Stimulated activated CD4-positive, alpha-beta T cell treated with anti-CD3 and anti-CD28 coated beads, Interleukin-4, amount 100 ng/mL, for 48 hours (primary cell): ENCODE results near the gene ADAMTS13.
"Not testable (repeated sequence)": the region's sequence is repeated elsewhere in the genome, so short reads cannot be mapped to it uniquely, and the experiment has no call there.

ENCODE experiments used
- DNase-seq, 2 donors: peaks; one replicate each; pipeline ENCODE4 v3.0.0-alpha.2; 2020; ENCODE audit warnings: low read depth in 2 of 2

ADAMTS13 gene

DNA sequence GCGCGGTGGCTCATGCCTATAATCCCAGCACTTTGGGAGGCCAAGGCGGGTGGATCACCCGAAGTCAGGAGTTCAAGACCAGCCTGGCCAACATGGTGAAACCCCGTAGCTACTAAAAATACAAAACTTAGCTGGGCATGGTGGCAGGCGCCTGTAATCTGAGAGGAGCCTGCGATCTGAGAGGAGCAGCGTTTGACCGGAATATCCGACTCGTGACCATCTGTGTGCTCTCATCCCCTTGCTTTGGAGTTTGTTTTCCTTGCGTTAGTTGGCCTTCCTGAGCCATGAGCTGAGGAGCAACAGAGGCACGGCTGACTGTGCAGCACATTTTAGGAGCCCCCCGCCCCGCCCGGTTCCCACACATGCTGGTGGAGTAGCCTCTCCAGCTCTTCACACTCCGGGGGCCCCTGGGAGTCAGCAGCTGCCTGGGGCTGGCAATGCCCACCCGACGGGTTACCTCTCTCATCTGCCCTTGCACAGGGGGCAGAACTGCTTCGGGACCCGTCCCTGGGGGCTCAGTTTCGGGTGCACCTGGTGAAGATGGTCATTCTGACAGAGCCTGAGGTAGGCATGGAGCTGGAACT, 3.0 kb downstream of the ADAMTS13 start:
- DNase-seq: no peak

DNA sequence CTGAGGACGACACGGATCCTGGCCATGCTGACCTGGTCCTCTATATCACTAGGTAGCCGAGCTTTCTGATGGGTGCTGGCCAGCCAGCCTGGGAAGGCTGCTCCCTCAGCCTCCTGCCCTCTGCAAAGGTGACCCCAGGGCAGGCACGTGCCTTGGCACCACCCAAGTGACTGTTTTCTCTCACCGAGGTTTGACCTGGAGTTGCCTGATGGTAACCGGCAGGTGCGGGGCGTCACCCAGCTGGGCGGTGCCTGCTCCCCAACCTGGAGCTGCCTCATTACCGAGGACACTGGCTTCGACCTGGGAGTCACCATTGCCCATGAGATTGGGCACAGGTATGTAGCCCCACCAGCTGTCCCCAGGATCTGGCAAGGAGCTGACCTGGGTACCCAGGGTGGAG, 3.8 kb downstream of the ADAMTS13 start:
- DNase-seq: no peak

DNA sequence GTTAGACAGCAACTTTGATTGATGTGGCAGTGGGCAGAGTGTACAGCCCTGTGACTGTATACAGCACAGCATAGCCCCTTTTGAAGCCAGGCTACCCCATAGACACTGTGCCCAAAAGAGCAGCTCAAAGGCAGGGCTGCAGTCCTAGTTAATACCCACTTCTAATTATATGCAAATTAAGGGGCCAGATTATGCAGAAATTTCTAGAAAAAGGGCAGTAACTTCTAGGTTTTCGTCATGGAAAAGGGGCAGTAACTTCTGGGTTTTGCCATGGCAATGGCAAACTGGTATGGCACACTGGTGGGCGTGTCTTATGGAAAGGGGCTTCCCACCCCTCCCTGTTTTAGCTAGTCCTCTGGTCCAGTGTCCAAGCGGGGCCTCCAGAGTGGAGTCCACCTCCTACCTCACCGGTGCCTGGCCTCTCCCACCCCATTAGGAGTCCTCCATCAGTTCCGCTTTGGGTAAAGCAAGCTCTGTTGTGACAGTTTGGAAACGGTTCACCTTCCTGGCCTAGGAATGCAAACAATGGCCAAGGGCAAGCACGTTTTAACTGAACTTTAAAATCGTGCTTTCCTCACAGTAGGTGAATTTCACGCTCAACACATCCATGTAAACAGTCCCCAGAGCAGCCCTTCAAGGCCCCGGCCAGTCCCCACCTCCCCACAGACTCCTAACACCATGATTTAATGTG, 5.6 kb downstream of the ADAMTS13 start:
- DNase-seq: no peak

DNA sequence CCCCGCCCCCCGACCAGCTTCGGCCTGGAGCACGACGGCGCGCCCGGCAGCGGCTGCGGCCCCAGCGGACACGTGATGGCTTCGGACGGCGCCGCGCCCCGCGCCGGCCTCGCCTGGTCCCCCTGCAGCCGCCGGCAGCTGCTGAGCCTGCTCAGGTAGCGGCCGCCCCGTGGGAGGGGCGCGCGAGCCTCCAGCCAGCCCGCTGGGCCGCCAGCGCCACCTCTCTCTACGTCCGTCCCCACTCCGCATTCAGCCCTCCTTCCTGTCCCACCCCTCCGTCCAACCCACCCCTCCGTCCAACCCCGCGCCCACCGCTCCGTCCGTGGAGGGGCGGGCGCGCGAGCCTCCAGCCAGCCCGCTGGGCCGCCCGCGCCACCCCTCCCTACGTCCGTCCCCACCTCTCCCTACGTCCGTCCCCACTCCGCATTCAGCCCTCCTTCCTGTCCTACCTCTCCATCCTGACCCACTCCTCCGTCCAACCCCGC, 6.5 kb downstream of the ADAMTS13 start:
- no peak for DNase-seq

DNA sequence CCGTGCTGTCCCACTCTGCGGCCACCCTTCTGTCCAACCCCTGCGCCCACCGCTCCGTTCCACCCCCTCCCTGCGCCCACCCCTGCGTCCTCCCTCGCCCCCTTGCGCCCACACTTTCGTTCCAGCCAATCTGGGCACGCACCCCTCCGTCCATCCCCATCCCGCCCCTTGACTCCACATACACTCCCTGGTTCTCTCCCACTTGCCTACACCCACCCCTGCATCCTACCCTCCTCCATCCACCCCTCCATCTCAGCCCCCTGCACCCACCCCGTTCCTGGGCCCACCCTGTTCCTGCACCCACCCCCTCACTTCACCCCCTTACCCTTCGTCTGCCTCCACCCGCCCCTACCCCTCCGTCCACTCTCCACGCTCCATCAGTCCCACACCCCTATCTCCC, 7.0 kb downstream of the ADAMTS13 start:
- no peak for DNase-seq

DNA sequence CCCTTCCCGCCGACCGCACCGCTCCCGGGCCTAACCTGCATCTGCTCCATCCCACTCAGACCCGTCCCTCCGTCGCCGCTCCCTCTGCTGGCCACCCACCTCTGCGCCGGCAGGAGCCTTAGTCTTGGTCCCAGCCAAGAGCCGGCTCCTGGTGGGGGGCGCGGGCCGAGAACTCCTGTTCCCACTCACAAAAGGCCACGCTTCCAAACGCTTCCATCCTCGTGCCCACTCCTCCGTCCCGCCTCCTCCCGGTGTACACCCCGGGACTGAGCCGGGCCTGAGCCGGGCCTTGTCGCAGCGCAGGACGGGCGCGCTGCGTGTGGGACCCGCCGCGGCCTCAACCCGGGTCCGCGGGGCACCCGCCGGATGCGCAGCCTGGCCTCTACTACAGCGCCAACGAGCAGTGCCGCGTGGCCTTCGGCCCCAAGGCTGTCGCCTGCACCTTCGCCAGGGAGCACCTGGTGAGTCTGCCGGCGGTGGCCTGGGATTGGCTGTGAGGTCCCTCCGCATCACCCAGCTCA, 7.5 kb downstream of the ADAMTS13 start:
- no peak for DNase-seq

DNA sequence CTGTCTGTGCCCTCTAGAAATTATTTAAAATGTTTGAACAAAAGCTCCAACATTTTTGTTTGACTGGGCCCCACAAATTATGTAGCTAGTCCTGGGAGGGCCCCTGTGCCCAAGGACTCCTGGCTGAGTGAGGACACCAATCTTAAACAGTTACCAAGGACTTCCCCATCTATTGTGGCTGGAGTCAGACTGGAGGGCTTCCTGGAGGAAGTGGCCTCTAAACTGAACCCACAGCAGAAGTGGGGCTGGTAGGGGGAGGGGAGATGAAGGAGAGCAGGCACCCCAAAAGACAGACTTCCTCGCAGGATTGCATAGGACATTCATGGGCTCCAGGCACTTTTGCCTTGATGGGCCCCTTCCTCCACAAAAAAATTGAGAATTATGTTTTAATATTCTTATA, 8.1 kb downstream of the ADAMTS13 start:
- no peak for DNase-seq

DNA sequence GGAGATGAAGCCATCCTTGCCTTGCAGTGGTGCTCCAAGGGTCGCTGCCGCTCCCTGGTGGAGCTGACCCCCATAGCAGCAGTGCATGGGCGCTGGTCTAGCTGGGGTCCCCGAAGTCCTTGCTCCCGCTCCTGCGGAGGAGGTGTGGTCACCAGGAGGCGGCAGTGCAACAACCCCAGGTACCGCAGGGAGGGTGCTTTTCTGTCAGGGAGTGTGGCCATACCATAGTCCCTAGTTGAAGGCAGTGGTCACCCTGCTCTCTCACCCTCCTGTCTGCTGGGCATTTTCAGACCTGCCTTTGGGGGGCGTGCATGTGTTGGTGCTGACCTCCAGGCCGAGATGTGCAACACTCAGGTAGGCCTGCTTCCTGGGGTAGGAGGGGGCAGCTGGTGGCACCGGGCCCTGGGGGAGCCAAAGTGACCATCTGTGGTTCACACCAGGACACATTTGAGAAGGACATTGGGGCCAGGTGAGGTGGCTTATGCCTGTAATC, 11.2 kb downstream of the ADAMTS13 start:
- DNase-seq: no peak

DNA sequence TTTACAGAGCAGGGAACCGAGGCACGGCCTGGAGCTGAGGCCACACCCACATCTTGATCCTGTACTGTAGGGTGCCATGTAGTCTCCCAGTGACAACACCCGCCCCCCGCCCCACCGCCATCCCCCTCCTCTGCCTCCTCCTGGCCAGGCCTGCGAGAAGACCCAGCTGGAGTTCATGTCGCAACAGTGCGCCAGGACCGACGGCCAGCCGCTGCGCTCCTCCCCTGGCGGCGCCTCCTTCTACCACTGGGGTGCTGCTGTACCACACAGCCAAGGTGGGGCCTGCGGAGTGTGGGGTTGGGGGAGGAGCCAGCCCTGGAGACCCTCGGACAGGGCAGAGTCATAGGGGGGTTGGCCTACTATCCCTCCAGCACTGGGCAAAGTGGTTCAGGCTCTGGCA, 14.5 kb downstream of the ADAMTS13 start:
- no peak for DNase-seq

DNA sequence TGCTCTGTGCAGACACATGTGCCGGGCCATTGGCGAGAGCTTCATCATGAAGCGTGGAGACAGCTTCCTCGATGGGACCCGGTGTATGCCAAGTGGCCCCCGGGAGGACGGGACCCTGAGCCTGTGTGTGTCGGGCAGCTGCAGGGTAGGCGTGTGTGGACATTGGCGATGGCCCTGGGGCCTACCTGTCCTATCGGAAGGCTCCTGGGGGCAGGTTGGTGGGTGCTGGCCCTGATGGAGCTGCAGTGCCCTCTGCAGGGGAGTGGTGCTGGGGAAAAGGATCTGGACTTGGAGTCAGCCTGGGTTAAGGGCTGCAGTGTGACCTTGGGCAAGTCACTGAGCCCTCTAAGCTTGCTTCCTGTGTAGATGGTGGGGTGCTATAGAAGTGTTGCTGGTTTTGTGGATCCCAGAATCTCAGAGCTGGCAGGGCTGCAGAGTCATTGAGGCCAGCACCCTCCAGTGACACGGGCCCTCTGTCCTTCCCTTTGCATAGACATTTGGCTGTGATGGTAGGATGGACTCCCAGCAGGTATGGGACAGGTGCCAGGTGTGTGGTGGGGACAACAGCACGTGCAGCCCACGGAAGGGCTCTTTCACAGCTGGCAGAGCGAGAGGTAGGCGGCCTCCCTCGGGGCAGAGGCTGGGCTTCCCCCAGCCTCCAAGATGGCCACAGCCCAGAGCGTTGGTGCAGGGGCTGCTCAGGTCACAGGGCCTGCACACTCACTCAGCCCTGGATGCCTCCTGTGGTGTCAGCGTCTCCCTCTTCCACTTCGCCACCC, 15.8 kb downstream of the ADAMTS13 start:
- DNase-seq: no peak

DNA sequence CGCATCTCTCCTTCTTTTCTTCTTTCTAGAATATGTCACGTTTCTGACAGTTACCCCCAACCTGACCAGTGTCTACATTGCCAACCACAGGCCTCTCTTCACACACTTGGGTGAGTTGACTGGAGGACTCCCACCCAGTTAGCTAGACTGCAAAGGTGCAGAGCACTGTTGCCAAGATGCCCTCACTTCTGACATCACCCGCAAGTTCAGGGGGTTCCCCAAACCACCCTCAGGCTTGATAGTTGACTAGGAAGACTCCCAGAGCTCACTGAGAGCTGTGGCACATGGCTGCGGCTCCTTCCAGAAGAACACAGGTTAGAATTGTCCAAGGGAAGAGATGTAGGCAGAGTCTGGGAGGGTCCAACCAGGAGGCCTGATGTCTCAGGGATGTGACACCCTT, 17.2 kb downstream of the ADAMTS13 start:
- DNase-seq: no peak

DNA sequence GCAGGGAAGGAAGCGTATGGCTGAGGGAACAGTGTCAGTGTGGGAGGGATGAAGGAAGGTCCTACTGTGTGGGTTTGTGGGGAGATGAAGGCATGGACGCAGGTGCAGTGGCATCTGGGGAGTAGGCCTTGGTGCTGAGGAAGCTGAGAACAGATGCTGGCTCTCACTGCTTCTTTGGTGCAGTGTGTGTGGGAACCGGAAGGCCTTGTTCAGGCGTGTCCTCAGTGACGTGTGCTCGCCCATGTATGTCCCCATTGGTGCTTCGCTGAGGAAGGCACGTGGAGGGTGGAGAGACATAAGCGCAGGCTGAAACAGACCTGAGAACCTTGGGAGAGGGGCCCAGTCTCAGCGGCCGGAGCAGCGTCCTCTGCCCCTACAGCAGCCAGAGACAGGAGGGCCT, 18.7 kb downstream of the ADAMTS13 start:
- DNase-seq: no peak

DNA sequence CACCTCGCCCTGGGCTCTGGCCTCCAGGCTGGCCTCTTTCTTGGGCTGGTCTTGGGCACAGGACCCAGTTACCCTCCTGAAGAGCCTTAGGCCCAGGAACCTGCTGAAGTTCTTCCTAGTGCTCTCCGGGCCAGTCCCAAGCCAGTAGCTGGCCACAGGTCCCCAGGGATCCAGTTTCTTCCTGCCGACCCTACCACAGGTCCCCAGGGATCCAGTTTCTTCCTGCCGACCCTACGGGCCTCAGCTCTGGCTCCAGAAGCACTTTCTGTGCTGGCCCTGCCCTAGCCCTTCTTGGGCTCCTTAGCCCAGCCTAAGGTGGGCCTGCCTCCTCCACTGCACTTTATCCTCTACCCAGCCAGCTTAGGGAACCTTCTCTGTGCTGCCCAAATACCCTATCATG, 19.4 kb downstream of the ADAMTS13 start:
- no peak for DNase-seq

DNA sequence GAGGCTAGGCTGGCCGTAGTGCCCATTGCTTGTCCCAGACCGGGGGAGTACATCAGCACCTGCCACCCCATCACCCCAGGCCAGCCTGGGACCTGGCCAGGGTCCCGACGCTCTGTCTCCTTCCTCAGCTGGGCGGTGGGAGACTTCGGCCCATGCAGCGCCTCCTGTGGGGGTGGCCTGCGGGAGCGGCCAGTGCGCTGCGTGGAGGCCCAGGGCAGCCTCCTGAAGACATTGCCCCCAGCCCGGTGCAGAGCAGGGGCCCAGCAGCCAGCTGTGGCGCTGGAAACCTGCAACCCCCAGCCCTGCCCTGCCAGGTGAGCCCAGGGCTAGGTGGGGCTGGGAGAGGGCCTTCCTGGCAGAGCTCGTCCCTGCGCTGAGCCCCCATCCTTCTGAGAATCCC, 21.1 kb downstream of the ADAMTS13 start:
- DNase-seq: no peak

DNA sequence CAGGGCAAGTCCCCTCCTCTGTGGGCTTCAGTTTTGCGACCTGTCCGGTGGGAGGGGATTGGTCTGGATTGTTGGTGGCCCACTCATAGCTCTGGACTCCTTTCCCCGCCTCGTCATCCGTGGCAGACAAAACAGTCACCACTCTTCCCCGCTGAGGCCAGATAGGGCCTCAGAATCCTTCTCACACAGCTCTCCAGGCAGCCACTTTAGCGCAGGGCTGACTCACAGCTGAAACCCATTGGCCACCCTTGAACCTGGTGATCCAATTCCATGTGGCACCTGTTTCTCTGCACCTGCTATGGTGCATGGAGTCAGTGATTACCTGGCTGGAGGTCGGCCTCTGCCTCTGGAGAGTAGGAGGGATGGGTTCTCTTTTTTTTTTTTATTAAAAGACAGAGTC, 21.8 kb downstream of the ADAMTS13 start:
- DNase-seq: no peak

DNA sequence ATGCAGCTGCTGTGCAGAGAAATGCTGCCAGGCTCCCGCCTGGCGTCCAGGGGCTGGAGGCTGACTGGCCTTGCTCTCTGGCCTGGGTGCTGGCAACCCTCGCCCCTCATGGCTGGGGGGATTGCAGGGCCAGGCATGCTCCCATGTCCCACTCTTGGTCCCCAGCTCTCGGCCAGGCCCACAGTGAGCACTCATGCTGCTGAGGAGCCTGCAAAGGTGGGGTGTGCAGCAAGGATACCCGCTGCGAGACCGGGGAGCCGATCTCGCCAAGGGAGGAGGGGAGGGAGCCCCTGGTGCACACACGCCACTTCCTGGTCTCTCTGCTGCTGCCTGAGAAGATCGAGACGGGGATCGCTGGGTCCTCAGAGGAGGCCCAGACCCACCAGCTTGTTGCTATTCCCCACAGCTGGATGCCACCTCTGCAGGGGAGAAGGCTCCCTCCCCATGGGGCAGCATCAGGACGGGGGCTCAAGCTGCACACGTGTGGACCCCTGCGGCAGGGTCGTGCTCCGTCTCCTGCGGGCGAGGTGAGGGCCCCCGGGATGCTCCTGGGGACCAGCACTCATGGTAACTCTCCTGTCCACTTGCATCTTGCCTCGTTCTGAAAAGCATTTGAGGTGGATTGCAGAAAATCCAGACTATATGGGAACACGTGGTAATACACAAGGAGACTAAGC, 23.3 kb downstream of the ADAMTS13 start:
- no peak for DNase-seq

DNA sequence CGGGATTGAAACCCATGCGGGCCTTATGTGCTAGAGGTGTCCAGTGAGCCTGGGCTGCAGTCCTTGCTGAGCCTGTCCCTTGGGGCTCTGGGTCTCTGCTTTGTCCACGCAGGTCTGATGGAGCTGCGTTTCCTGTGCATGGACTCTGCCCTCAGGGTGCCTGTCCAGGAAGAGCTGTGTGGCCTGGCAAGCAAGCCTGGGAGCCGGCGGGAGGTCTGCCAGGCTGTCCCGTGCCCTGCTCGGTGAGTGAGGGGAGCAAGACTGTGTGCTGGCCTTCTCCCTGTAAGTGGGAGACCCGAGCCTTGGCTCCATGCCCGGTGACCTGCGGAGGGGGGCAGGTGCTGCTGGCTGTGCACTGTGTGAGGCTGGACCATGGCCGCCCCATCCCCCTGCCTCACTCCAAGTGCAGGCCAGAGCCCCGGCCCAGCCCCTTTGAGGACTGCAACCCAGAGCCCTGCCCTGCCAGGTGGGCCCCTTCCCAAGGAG, 26.4 kb downstream of the ADAMTS13 start:
- DNase-seq: no peak

DNA sequence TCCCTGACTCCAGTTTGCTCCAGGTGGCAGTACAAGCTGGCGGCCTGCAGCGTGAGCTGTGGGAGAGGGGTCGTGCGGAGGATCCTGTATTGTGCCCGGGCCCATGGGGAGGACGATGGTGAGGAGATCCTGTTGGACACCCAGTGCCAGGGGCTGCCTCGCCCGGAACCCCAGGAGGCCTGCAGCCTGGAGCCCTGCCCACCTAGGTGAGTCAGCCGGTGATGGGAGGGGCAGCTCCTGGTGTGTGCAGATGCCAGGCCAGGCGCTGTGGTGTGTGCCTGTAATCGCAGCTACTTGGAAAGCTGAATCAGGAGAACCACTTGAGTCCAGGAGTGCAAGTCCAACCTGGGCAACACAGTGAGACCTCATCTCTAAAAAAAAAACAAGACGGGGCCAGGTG, 27.6 kb downstream of the ADAMTS13 start:
- DNase-seq: no peak

DNA sequence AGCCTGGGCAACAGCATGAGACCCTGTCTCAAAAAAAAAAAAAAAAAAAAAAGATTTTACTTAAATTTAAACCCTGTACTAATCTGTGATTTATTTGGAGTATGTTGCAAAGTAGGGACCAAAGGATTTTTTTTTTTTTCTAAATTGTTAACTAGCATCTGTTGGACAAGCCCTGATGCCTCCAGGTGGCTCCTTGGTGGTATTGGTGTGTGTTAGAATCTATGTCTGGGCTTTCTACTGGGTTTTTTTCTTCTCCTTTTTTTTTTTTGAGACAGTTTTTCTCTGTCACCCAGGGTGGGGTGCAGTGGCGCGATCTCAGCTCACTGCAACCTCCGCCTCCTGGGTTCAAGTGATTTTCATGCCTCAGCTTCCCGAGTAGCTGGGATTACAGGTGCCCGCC, 29.7 kb downstream of the ADAMTS13 start:
- DNase-seq: not testable (repeated sequence)

DNA sequence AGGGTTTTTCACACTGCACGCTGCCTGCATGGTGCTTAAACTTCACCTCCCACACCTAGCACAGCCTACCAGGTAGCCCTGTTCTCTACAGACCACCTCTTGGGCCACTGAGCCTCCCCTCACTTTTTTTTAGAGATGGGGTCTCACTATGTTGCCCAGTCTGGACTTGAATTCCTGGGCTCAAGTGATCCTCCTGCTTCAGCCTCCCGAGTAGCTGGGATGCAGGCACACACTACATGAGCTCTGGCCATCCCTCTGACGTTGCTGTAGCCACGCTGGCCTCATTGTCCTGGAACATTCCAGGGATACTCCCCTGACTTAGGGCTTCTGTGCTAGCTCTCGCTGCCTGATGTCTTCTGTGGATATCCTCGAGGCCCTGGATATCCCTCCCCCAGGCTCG, 30.4 kb downstream of the ADAMTS13 start:
- no peak for DNase-seq

DNA sequence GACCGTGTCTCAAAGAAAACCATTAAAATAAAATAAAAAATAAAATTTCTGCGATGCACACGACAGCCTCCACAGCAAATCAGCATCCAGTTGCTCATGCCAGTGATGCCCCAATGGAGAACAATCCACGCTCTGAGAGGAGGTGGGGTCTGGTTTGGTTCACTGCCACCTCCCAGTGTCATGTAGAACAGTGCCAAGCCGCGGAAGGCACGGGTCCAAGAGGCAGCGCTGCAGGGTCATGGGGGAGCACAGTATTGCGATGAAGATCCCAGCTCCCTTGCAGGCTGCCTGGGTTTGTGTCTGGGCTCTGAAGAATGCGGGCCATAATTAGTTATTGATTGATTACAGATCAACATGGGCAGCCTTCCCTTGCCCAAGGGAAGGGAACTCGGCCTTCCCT, 31.5 kb downstream of the ADAMTS13 start:
- no peak for DNase-seq

DNA sequence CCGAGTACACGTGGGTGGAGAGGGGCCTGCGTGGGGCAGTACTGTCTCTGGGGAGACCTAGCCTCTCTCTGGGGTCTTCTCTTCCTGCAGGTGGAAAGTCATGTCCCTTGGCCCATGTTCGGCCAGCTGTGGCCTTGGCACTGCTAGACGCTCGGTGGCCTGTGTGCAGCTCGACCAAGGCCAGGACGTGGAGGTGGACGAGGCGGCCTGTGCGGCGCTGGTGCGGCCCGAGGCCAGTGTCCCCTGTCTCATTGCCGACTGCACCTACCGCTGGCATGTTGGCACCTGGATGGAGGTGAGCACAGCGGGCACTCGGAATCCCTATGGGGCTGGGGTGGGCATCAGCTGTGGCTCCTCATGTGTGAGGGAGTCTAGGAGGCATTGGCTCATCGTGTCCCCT, 32.2 kb downstream of the ADAMTS13 start:
- no peak for DNase-seq
